GM21423 (cell line): ENCODE measurements around the gene ANP32E.
A peak's percentile ranks its signal among the peaks of the same experiment; 100 is the strongest.

Experiments used
- ATAC-seq: cut with Tn5 transposase; IDR thresholded peaks from one replicate; pipeline ENCODE4 v1.9.1; 2021; ENCODE audit warnings: mild to moderate bottlenecking, moderate library complexity; ENCODE audit not compliant: unreplicated experiment

The ANP32E gene

DNA sequence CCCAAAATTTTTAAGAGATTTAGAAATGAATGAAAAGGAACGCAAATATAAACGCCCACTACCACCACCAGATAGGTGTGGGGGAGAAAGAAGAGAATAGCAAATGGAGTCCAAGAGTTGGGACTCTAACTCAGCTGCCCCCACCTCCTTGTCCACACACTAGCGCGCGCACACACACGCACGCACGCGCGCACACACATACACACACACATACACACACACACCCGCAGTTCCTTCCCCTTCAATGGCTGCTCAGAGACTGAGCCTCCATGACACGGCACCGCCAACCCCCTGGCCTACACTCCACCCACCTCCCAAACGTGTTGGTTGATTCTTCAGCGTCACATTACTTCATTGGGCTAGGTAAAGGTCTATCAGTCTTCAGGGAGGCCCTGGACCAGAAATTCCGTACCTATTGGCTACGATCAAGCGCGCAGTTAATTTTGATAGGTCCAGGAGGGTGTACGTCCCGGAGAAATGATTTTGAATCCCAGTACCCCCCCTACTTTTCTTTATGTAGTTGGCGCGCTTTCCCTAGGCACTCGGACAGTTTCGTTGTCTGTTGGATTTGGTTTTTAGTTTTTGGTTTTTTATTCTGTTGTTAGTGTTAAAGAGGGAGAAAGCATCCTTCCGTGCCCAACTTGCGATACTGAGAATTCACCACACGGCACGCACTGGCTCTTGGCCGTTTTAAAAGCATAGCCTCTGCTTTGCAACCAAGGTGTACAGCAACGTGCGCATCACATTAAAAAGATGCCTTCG lies at the start of gene ANP32E:
Gene ANP32E, minus strand, starts transcription at position 261 of the 762 bp plus-strand sequence. CDS start 326 bp downstream, outside the sequence.
- peak; percentile 86 for ATAC-seq

- no peak for ATAC-seq
These were observed 47.3 kb upstream of the ANP32E start for GRCh38 chr1:150283260-150283659.

DNA sequence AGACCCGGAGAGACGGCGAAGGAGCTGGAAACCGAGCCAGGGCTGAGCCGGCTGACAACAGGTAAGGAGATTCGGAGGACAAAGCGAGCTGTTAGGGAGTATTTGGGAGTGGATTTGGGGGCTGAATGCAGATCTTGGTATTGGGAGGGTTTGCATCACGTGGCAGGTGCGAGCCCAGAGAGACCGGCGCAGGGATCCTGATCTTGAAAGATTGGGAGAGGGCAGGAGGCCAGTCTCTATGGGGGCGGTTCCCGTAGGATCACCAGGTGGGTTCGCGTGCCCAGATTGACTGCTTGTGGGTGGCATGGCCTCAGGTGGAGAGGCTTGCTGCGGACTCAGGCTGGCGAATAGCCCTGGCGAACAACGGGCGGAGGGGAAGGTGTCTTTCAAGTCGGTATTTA lies 46.6 kb upstream of the ANP32E start:
- no peak for ATAC-seq

DNA sequence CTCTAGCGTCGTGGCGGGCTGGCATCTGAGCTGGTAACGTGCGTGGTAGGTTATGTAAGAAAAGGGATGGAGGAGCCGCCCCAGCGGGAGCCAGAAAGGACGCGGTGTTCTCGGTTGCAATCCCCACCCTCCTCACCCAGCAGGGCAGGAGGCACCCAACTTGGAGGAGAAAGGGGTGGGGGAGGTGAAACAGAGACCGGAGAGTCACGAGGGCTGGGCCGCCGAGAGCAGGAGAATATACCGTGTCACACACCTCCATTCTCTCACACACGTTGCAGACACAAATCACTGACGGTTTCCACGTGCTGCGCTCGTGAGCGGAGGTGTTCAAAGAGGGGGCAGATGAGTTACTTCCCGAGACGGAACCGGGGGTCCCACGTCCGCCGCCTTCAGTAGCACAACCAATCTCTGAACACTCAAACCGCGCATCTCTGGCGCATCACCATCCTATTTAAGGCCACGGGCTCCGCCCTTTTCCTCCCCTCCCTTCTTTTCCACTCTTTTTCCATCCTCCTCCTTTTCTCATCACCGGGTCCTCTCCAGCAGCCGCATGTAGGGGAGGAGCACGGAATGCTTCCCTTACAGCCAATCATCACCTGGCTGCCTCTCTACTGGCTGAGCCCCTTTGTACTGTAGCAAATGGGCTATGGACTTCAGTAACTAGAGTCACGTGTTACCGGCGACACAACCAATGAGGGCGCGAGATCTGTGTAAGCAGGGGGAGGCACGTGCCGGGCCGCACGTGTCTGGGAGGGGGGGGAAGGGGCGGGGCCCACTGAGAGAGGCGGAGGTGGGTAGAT lies 46.0 kb upstream of the ANP32E start, which contains the start of gene CIART:
Gene CIART, plus strand, starts transcription at position 797 of the 800 bp plus-strand sequence. CDS start 714 bp downstream, outside the sequence.
- peak; percentile 57 for ATAC-seq

GRCh38 chr1:150281221-150281757 lies 45.4 kb upstream of the ANP32E start:
- ATAC-seq = no peak

GRCh38 chr1:150280138-150280707 lies 44.3 kb upstream of the ANP32E start:
- ATAC-seq = no peak

GRCh38 chr1:150273311-150273710 lies 37.4 kb upstream of the ANP32E start:
- no peak for ATAC-seq

DNA sequence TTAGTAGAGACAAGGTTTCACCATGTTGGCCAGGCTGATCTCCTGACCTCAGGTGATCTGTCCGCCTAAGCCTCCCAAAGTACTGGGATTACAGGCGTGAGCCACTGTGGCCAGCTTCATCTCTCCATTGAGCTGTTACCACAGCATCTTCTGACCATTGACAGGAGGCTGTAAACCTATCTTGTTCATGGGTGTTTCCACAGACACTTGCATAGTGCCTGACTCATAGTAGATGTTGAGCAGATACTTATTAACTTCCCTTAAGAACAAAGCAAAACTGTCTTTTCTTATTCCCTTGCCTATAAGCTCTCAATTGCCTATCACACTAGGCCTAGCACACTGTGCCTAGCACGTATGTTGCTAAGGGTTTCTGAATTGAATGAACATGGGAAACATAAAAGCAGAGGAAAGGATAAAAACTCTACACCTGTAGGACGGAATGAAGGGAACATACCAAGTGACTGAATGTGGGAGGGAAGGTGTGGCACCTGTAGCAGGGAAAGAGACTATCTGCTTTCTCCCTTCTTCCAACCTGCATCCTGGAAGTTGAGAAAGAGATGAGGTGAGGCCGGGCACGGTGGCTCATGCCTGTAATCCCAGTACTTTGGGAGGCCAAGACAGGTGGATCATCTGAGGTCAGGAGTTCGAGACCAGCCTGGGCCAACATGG lies 35.5 kb upstream of the ANP32E start:
- ATAC-seq = no peak

DNA sequence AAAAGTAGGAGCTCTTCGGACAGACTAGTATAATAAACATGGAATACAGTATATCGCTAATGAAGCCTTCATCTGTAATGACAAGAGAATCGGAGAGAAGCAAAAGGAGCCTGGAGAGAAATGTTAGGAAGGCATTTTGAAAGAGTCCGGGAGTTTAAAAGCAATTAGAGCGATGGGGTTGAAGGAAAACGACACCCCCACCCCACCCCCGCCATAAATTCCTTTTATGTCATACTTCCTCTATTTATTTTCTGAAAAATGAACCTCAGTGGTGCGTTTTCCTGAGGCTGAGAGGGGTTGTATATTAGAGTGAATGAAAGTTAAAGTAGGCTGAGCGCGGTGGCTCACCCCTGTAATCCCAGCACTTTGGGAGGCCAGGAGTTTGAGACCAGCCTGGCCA lies 33.5 kb upstream of the ANP32E start:
- no peak for ATAC-seq

GRCh38 chr1:150268705-150269403 lies 32.9 kb upstream of the ANP32E start, which contains the start of gene APH1A:
APH1A (minus strand) TSS chr1:150269016; CDS start chr1:150268810, 206 bp downstream.
- peak; percentile 89 for ATAC-seq

DNA sequence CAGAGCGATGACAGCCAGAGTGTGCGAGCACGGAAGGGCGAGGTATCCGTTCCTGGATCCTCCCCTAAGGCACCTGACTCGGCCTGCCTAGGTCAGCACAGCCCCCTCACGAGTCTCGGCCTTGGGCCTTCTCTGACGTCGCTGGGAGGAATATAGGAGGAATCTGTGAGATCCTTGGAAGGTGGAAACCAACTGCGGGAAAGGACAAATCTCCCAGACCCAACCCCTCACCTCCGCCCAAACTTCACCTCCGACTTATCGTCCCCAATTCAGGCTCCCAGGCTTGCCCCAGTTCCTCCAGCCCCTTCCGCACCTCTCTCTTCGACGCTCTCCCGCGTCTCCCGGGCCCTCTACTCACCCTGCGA lies 32.4 kb upstream of the ANP32E start:
- ATAC-seq = peak; percentile 11

DNA sequence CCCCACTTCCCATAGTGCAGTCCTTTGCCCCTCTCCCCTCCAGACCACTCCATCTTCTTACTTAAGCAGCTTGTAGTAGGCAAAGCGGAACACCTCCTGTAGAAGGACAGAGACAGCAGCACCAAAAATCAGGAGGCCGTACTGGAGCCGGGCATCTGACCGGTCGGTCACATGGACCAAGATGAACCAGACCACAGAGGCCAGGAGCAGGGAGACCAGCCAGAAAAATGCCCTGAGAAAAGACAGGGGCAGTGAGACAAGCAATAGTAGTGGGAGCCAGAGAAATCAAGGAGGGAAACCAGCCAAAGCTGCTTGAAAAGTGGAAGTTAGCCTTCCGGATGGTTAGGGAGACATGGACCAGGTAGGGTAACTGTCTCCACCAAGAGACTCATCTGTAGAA lies 32.0 kb upstream of the ANP32E start:
- ATAC-seq = no peak

- no peak for ATAC-seq
These were observed 27.6 kb upstream of the ANP32E start for GRCh38 chr1:150263549-150263948.

DNA sequence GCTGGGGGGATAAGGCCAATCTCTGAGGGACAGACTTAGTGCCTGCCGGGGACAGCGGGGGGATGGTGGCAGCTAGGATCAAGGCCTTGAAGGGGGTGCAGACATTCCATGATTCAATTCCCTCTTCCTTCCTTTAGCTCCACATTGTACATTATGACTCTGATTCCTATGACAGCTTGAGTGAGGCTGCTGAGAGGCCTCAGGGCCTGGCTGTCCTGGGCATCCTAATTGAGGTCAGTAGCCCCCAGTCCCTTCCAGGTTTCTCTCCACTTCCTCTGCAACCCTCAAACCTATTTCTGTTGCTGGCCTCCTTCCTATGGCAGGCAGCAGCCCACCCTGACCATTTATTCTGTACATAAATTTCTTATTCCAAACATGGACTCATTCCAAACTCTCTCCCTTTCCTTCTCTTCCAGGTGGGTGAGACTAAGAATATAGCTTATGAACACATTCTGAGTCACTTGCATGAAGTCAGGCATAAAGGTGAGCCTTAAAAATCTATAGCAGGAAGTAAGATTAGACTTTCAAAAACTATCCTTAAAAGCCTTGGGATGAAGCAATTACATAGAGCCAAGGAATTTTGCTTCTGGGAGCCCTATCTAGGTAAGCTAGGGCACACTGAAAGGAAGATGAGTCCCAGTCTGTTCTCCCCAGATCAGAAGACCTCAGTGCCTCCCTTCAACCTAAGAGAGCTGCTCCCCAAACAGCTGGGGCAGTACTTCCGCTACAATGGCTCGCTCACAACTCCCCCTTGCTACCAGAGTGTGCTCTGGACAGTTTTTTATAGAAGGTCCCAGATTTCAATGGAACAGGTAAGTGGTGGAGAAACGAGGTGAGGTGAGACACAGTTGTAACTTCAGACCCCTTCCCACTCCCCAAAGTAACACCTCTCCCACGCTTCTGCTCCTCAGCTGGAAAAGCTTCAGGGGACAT lies 26.7 kb upstream of the ANP32E start:
- no peak for ATAC-seq

- ATAC-seq = no peak
These were observed 25.5 kb upstream of the ANP32E start for GRCh38 chr1:150261367-150261766.

DNA sequence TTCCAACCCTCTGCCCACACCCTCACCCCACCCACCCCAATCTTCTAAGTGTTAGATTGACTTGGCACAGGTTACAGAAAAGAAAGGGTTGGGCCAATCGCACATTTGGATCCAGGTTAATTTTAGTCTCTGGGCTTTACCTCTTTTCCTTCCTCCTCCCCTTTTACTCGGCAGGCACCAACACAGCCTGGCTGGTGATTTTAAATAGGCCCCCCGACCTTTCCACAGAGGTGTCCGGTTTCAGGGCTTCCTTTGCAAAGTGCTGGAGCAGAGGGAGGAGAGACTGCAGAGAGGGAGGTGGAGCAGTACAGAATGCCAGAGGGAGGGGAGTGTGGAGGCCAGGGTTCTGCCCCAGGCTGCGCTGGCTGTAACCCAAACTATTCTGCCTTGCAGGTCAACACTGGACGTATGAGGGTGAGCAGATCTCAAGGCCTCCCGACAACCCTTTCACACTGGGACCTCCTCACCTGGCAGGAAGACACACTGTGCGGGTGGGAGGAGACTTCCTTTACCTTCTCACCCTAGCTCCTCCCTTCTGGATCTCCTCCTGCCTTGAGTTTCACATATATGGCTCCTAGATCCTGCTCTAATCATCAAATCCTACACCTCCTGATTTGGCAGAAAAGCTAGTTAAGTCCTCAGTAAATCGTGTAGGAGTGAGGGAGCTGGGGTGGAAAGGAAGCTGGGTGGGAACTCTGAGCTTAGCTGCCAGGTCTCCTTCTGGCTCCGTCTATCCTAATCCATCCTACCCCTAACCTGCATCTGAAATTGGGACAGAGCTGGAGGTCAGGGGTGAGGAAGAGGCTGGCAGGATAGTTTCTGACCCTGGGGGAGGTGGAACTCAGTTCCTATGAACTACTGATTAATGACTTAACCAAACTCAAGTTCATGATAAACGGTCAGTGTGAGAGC lies 24.1 kb upstream of the ANP32E start:
- no peak for ATAC-seq

DNA sequence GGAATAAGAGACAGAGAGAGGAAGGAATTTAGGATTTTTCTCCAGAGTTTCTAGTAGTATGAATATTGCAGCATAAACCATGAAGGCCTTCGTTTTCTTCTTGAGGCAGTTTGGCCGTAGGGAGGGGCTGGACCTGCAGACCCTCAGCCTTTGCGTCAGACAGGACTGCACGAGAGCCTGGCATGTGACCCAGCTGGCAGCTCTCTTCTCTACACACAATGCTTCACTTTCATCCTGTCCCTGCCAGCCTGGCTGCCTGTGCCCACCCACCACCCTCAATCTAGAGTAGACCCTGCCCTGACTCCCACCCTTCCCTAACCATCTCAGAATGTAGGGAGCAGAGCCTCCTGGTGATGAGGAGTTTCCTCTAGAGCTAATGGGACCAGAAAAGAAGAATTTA lies 23.3 kb upstream of the ANP32E start:
- ATAC-seq = no peak
